Measurements from ENCODE around the gene ITGAX. TPM values are rescaled to one million over a fixed set of nuclear protein-coding genes. Genes with fewer than 3 reads are reported as not detected.

ITGAX gene
- total RNA-seq, 1 donor from 2014 or later = not detected

DNA sequence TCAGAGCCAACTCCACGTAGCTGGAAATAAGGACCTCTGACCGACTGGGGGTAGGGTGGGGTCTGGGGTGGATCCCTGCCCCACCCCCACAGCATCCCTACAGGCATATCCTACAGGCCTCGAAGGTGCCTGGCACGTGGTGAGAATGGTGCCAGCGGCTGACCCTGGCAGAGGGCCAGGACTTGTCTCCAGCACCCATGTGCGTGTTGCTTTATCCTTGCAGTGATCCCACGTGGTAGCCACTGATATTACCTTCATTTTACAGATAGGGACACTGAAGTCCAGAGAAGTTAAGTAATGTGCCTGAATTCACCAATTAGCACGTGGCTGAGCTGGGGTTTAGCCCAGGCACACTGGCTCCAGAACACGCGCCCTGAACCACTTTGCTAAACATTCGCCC lies 46.5 kb downstream of the ITGAX start:
- no peaks in the 10 kb centered on the region for H3K36me3 Mint-ChIP-seq (ENCODE audit: low read depth, unreplicated experiment)
- no peaks in the 10 kb centered on the region for H3K4me1 Mint-ChIP-seq (ENCODE audit: unreplicated experiment)
- no peak overlapping the region for H3K4me3 Mint-ChIP-seq (ENCODE audit: unreplicated experiment)
- no peak for TF ChIP-seq CTCF (IDR thresholded peaks at IDR 0.05; ENCODE audit: unreplicated experiment)
- H3K27ac Mint-ChIP-seq (ENCODE audit: unreplicated experiment) = no peak overlapping the region
- no peak for DNase-seq (ENCODE audit: low spot score)
- H3K9me3 Mint-ChIP-seq (ENCODE audit: unreplicated experiment) = no peaks in the 10 kb centered on the region
- H3K27me3 Mint-ChIP-seq (ENCODE audit: unreplicated experiment) = peaks cover 7% of the 10 kb centered on the region

GRCh38 chr16:31402687-31403086 lies 47.7 kb downstream of the ITGAX start:
- Mint-ChIP-seq H3K36me3 (ENCODE audit: low read depth, unreplicated experiment) (no peaks in the 10 kb centered on the region), H3K27me3 (ENCODE audit: unreplicated experiment) (peaks cover 7% of the 10 kb centered on the region), H3K9me3 (ENCODE audit: unreplicated experiment) (no peaks in the 10 kb centered on the region), H3K4me3 (ENCODE audit: unreplicated experiment) (no peak overlapping the region), H3K4me1 (ENCODE audit: unreplicated experiment) (no peaks in the 10 kb centered on the region), H3K27ac (ENCODE audit: unreplicated experiment) (no peak overlapping the region)
- no peak for TF ChIP-seq CTCF (IDR thresholded peaks at IDR 0.05; ENCODE audit: unreplicated experiment)
- DNase-seq (ENCODE audit: low spot score) = no peak

DNA sequence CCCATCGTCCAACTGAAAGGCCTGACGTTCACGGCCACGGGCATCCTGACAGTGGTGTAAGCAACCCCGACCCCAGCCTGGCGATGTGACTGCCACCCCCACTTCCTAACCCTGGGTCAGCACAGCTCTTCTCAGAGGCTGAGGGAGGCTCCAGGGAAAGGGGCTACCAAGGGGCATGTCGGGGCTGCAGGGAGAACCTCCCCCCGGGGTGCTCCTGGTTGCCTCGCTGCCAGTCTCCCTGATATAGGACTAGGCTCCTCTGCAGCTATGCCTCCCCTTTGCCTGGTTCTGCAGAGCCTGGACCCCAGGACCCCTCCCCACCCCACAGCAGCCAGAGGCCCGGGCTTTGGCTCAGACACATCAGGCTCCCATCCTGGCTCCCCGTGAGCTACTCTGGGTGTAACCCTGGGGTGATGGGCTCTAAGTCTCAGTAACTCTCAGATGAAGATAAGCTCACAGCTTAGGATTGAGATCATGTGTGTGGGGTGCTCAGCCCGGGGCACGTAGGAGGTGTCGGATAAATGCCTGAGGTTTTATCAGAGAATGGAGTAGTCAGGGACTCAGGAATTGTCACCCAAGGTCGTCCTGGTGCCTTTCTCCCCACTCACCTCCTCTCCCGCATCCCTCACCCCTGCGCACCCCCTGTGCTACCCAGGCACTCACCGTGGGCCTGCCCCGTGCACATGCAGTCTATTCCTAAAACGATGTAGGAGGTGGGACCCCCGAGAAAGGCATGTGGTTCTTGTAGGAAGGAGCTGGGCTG lies 48.8 kb downstream of the ITGAX start:
- TF ChIP-seq CTCF (IDR thresholded peaks at IDR 0.05; ENCODE audit: unreplicated experiment) = no peak

DNA sequence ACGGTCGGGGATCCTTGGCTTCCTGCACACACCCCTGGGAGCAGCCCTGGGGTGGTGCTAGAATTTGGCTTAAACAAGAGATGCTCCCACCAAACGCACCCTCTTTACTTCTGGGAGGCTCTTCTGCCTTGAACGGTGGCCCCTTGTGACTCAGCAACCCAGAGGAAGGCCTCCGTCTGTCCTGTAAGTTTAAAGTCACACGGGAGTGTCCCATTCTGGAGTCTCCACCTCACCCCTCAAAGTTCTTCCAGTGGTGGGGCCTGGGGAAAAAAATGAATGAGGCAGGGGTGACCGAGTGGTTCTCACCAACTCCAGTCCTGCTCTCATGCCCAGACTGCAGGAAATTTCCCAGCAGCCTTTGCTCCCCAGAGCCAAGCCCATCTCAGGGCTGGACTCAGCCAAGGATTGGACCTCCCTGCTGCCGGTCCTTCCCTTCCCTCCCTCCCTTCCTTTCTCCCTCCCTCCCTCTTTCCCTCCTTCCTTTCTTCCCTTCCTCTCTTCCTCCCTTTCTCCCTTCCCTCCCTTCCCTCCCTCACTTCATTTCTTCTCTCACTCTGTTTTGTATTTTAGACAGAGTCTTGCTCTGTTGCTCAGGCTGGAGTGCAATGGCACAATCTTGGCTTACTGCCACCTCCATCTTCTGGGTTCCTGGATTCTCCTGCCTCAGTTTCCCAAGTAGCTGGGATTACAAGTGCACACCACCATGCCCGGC lies 49.5 kb downstream of the ITGAX start:
- no peak overlapping the region for H3K27ac Mint-ChIP-seq (ENCODE audit: unreplicated experiment)
- no peak for DNase-seq (ENCODE audit: low spot score)
- peaks cover 10% of the 10 kb centered on the region for H3K27me3 Mint-ChIP-seq (ENCODE audit: unreplicated experiment)
- no peaks in the 10 kb centered on the region for H3K9me3 Mint-ChIP-seq (ENCODE audit: unreplicated experiment)
- H3K4me3 Mint-ChIP-seq (ENCODE audit: unreplicated experiment) = no peak overlapping the region
- H3K4me1 Mint-ChIP-seq (ENCODE audit: unreplicated experiment) = no peaks in the 10 kb centered on the region
- H3K36me3 Mint-ChIP-seq (ENCODE audit: low read depth, unreplicated experiment) = no peaks in the 10 kb centered on the region
- no peak for TF ChIP-seq CTCF (IDR thresholded peaks at IDR 0.05; ENCODE audit: unreplicated experiment)

More for the DNA sequence above, 48.8 kb downstream of the ITGAX start:
- H3K4me3 Mint-ChIP-seq (ENCODE audit: unreplicated experiment) = no peak overlapping the region
- DNase-seq (ENCODE audit: low spot score) = no peak
- no peaks in the 10 kb centered on the region for H3K9me3 Mint-ChIP-seq (ENCODE audit: unreplicated experiment)
- H3K27ac Mint-ChIP-seq (ENCODE audit: unreplicated experiment) = no peak overlapping the region
- no peaks in the 10 kb centered on the region for H3K36me3 Mint-ChIP-seq (ENCODE audit: low read depth, unreplicated experiment)
- peaks cover 7% of the 10 kb centered on the region for H3K27me3 Mint-ChIP-seq (ENCODE audit: unreplicated experiment)
- no peaks in the 10 kb centered on the region for H3K4me1 Mint-ChIP-seq (ENCODE audit: unreplicated experiment)

GRCh38 chr16:31407406-31407805 lies 52.4 kb downstream of the ITGAX start:
- no peaks in the 10 kb centered on the region for H3K4me1 Mint-ChIP-seq (ENCODE audit: unreplicated experiment)
- DNase-seq (ENCODE audit: low spot score) = no peak
- no peak for TF ChIP-seq CTCF (IDR thresholded peaks at IDR 0.05; ENCODE audit: unreplicated experiment)
- no peak overlapping the region for H3K4me3 Mint-ChIP-seq (ENCODE audit: unreplicated experiment)
- no peaks in the 10 kb centered on the region for H3K36me3 Mint-ChIP-seq (ENCODE audit: low read depth, unreplicated experiment)
- H3K27me3 Mint-ChIP-seq (ENCODE audit: unreplicated experiment) = peaks cover 10% of the 10 kb centered on the region
- no peaks in the 10 kb centered on the region for H3K9me3 Mint-ChIP-seq (ENCODE audit: unreplicated experiment)
- no peak overlapping the region for H3K27ac Mint-ChIP-seq (ENCODE audit: unreplicated experiment)

All from endothelial cell (in vitro differentiated cells).